ENCODE results near the gene OCRL. TPM values are rescaled to one million over a fixed set of nuclear protein-coding genes. Genes with fewer than 3 reads are reported as not detected.

Gene OCRL
- polyA plus RNA-seq, 1 donor (not counting 4 experiments of a cell fraction or from before 2014, with no cell fraction given) = 27.9 TPM

DNA sequence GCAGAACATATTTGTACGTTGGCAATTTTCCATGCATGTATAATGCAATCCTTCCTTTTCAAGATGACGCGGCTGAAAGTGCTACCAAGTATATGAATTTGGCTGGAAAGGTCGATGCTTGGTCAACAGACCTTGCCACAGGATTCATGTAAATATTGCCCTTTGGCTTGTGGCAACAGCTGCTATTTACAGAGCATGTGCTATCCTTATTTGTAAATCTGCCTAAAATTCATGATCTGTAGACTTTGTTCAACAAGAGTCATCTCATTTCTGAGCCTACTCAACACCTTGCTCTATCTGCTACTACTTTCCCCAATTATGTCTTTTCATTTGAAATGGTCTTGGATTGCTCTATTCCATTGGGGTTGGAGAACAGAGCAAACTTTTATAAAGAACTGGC lies 14.9 kb upstream of the OCRL start:
- DNase-seq (ENCODE audit: low read depth, low spot score) (no peak), FAIRE-seq (no peak)
- Histone ChIP-seq H3K9ac (ENCODE audit: control insufficient read depth, extremely low read depth, insufficient read depth, low read length) (no peak overlapping the region), H3K27ac (ENCODE audit: control insufficient read depth, insufficient read depth, low read length) (no peak overlapping the region), H3K79me2 (ENCODE audit: control insufficient read depth, insufficient read depth, low read length) (peaks cover 5% of the 10 kb centered on the region), H3K9me1 (ENCODE audit: control insufficient read depth, extremely low read depth, insufficient read depth, low read length) (no peaks in the 10 kb centered on the region), H3K4me1 (ENCODE audit: control insufficient read depth, extremely low read depth, insufficient read depth, low read length) (no peaks in the 10 kb centered on the region), H3K4me2 (ENCODE audit: control insufficient read depth, extremely low read depth, insufficient read depth, low read depth, low read length) (no peak overlapping the region), H3K9me3 (ENCODE audit: control insufficient read depth, low read depth, low read length) (no peaks in the 10 kb centered on the region), H3K4me3 (ENCODE audit: control insufficient read depth in 2 of 3, extremely low read depth in 1 of 3, insufficient read depth in 2 of 3, low read depth in 1 of 3, low read length in 3 of 3) (no peak overlapping the region), H3K36me3 (ENCODE audit: control insufficient read depth in 2 of 2, extremely low read depth in 1 of 2, insufficient read depth in 2 of 2, low read length in 2 of 2) (no peaks in the 10 kb centered on the region), H3K27me3 (ENCODE audit: control insufficient read depth, extremely low read depth, insufficient read depth, low read length) (no peaks in the 10 kb centered on the region), H4K20me1 (ENCODE audit: control insufficient read depth, extremely low read depth, insufficient read depth, low read length) (no peaks in the 10 kb centered on the region), H2AFZ (ENCODE audit: control insufficient read depth, low read length) (no peak overlapping the region)
- TF ChIP-seq, protein P1, sequence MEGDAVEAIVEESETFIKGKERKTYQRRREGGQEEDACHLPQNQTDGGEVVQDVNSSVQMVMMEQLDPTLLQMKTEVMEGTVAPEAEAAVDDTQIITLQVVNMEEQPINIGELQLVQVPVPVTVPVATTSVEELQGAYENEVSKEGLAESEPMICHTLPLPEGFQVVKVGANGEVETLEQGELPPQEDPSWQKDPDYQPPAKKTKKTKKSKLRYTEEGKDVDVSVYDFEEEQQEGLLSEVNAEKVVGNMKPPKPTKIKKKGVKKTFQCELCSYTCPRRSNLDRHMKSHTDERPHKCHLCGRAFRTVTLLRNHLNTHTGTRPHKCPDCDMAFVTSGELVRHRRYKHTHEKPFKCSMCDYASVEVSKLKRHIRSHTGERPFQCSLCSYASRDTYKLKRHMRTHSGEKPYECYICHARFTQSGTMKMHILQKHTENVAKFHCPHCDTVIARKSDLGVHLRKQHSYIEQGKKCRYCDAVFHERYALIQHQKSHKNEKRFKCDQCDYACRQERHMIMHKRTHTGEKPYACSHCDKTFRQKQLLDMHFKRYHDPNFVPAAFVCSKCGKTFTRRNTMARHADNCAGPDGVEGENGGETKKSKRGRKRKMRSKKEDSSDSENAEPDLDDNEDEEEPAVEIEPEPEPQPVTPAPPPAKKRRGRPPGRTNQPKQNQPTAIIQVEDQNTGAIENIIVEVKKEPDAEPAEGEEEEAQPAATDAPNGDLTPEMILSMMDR (optimal IDR thresholded peaks at IDR 0.05 in 1 of 3, IDR thresholded peaks at IDR 0.05 in 1 of 3, conservative IDR thresholded peaks at IDR 0.05 in 1 of 3; ENCODE audit: extremely low read depth in 1 of 3, insufficient read depth in 2 of 3, low read length in 3 of 3) = no peak
- TF ChIP-seq EZH2 (IDR thresholded peaks at IDR 0.05; ENCODE audit: low read length) = no peak
- dilution Hi-C loops (cut with MboI; ENCODE audit: extremely low pct_ligation_motif_present, low sequenced_read_pairs) = no loop called here

DNA sequence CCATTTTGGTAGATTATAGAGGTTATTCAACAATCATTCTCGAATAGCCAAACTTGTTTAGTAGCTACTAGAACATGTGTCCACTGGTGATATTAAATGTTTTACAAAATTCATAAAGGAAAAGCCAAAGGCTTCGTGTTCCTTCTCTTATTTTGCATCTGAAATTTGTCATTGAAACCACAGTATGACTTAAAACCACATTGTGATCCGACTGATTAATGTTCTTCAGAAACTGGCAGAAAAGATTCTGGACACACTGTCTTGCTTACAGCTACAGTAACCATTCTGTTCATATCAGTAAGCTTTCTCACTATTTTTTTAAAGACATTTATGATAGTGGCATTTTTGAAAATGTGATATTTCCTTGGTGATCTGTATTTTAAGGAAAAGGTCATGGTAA lies 14.2 kb upstream of the OCRL start:
- H4K20me1 ChIP-seq (ENCODE audit: control insufficient read depth, extremely low read depth, insufficient read depth, low read length) = no peaks in the 10 kb centered on the region
- H3K4me1 ChIP-seq (ENCODE audit: control insufficient read depth, extremely low read depth, insufficient read depth, low read length) = no peaks in the 10 kb centered on the region
- H3K9me1 ChIP-seq (ENCODE audit: control insufficient read depth, extremely low read depth, insufficient read depth, low read length) = no peaks in the 10 kb centered on the region
- FAIRE-seq (no peak), DNase-seq (ENCODE audit: low read depth, low spot score) (no peak)
- H2AFZ ChIP-seq (ENCODE audit: control insufficient read depth, low read length) = no peak overlapping the region
- dilution Hi-C loops (cut with MboI; ENCODE audit: extremely low pct_ligation_motif_present, low sequenced_read_pairs) = no loop called here
- TF ChIP-seq, protein P1 (optimal IDR thresholded peaks at IDR 0.05 in 1 of 3, IDR thresholded peaks at IDR 0.05 in 1 of 3, conservative IDR thresholded peaks at IDR 0.05 in 1 of 3; ENCODE audit: extremely low read depth in 1 of 3, insufficient read depth in 2 of 3, low read length in 3 of 3) = no peak
- no peak for TF ChIP-seq EZH2 (IDR thresholded peaks at IDR 0.05; ENCODE audit: low read length)
- H3K4me2 ChIP-seq (ENCODE audit: control insufficient read depth, extremely low read depth, insufficient read depth, low read depth, low read length) = no peak overlapping the region
- no peaks in the 10 kb centered on the region for H3K36me3 ChIP-seq (ENCODE audit: control insufficient read depth in 2 of 2, extremely low read depth in 1 of 2, insufficient read depth in 2 of 2, low read length in 2 of 2)
- H3K27ac ChIP-seq (ENCODE audit: control insufficient read depth, insufficient read depth, low read length) = no peak overlapping the region
- H3K9me3 ChIP-seq (ENCODE audit: control insufficient read depth, low read depth, low read length) = no peaks in the 10 kb centered on the region
- no peak overlapping the region for H3K4me3 ChIP-seq (ENCODE audit: control insufficient read depth in 2 of 3, extremely low read depth in 1 of 3, insufficient read depth in 2 of 3, low read depth in 1 of 3, low read length in 3 of 3)
- H3K9ac ChIP-seq (ENCODE audit: control insufficient read depth, extremely low read depth, insufficient read depth, low read length) = no peak overlapping the region
- peaks cover 1% of the 10 kb centered on the region for H3K79me2 ChIP-seq (ENCODE audit: control insufficient read depth, insufficient read depth, low read length)
- H3K27me3 ChIP-seq (ENCODE audit: control insufficient read depth, extremely low read depth, insufficient read depth, low read length) = no peaks in the 10 kb centered on the region

Data from keratinocyte (primary cell).